IPS-11a (cell line): ENCODE results near the gene DEUP1.

Experiments
- H3K4me3 ChIP-seq: one replicate; pipeline ENCODE4 v1.5.1; 2013; ENCODE audit warnings: low read depth, low read length, control low read depth

The DEUP1 gene

GRCh38 chr11:93477684-93478234, 147.2 kb downstream of the DEUP1 start:
- no peak overlapping the region for H3K4me3 ChIP-seq

GRCh38 chr11:93478841-93479240, 148.3 kb downstream of the DEUP1 start:
- no peak overlapping the region for H3K4me3 ChIP-seq

GRCh38 chr11:93480256-93480655, 149.7 kb downstream of the DEUP1 start:
- no peak overlapping the region for H3K4me3 ChIP-seq

GRCh38 chr11:93480756-93481155, 150.2 kb downstream of the DEUP1 start:
- no peak overlapping the region for H3K4me3 ChIP-seq

GRCh38 chr11:93481279-93481678, 150.7 kb downstream of the DEUP1 start:
- no peak overlapping the region for H3K4me3 ChIP-seq

- no peak overlapping the region for H3K4me3 ChIP-seq
Measured at GRCh38 chr11:93481696-93482095, 151.2 kb downstream of the DEUP1 start.

GRCh38 chr11:93482556-93482955, 152.0 kb downstream of the DEUP1 start:
- H3K4me3 ChIP-seq: no peak overlapping the region

- no peak overlapping the region for H3K4me3 ChIP-seq
Measured at GRCh38 chr11:93484716-93485115, 154.2 kb downstream of the DEUP1 start.

- H3K4me3 ChIP-seq: no peak overlapping the region
Measured at GRCh38 chr11:93485983-93486382, 155.4 kb downstream of the DEUP1 start.

GRCh38 chr11:93487032-93487483, 156.5 kb downstream of the DEUP1 start:
- H3K4me3 ChIP-seq: no peak overlapping the region
